D341Med (cell line): ENCODE results near the gene NUP210L.

Experiments
- DNase-seq: peaks from one replicate; pipeline ENCODE4 v3.0.0; 2012; ENCODE audit warnings: low spot score

The NUP210L gene

GRCh38 chr1:154154534-154155191 lies at the start of gene NUP210L:
Gene NUP210L (minus strand): TSS chr1:154155073.
- no peak for DNase-seq

- no peak for DNase-seq
These were observed 44.6 kb upstream of the NUP210L start for GRCh38 chr1:154199563-154199879.

- DNase-seq = peak; percentile 76
These were observed 44.1 kb upstream of the NUP210L start for GRCh38 chr1:154198756-154199562.

- DNase-seq = no peak
These were observed 38.9 kb upstream of the NUP210L start for GRCh38 chr1:154193821-154194220.

GRCh38 chr1:154192476-154192875 lies 37.6 kb upstream of the NUP210L start:
- no peak for DNase-seq

GRCh38 chr1:154191990-154192461 lies 37.2 kb upstream of the NUP210L start, which contains the start of gene TPM3:
Gene TPM3 (minus strand): TSS chr1:154192100. CDS start chr1:154192018, 82 bp downstream.
- no peak for DNase-seq

GRCh38 chr1:154190550-154190949 lies 35.7 kb upstream of the NUP210L start:
- DNase-seq = no peak

- no peak for DNase-seq
These were observed 32.1 kb upstream of the NUP210L start for GRCh38 chr1:154186852-154187501.

GRCh38 chr1:154186177-154186576 lies 31.3 kb upstream of the NUP210L start:
- peak; percentile 84 for DNase-seq

- DNase-seq = peak; percentile 98
These were observed 28.4 kb upstream of the NUP210L start for GRCh38 chr1:154183046-154183915.

GRCh38 chr1:154182344-154183045 lies 27.6 kb upstream of the NUP210L start:
- peak; percentile 65 for DNase-seq

GRCh38 chr1:154181944-154182343 lies 27.1 kb upstream of the NUP210L start:
- no peak for DNase-seq

- DNase-seq = no peak
These were observed 25.2 kb upstream of the NUP210L start for GRCh38 chr1:154179946-154180687.

GRCh38 chr1:154178911-154179811 lies 24.3 kb upstream of the NUP210L start:
- DNase-seq = peak; percentile 70

GRCh38 chr1:154178013-154178412 lies 23.1 kb upstream of the NUP210L start:
- no peak for DNase-seq

GRCh38 chr1:154176337-154176736 lies 21.5 kb upstream of the NUP210L start:
- no peak for DNase-seq

- DNase-seq = no peak
These were observed 19.8 kb upstream of the NUP210L start for GRCh38 chr1:154174654-154175053.

GRCh38 chr1:154171880-154172279 lies 17.0 kb upstream of the NUP210L start:
- DNase-seq = no peak

GRCh38 chr1:154171223-154171583 lies 16.3 kb upstream of the NUP210L start:
- no peak for DNase-seq
